HepG2 (cell line): ENCODE data around the gene IL6ST. TPM values are rescaled to one million over a fixed set of nuclear protein-coding genes. Genes with fewer than 3 reads are reported as not detected.

Experiments
- EED ChIP-seq: sonication (generic); formaldehyde crosslinking; IDR thresholded peaks from 2 replicates; pipeline ENCODE4 v1.5.0; 2020; ENCODE audit warnings: mild to moderate bottlenecking, missing genetic modification reagents
- FOXJ3 ChIP-seq: sonication (generic); formaldehyde crosslinking; IDR thresholded peaks from 2 replicates; pipeline ENCODE4 v1.4.0; 2020; ENCODE audit warnings: missing genetic modification reagents, mild to moderate bottlenecking, borderline replicate concordance
- KAT2B ChIP-seq: fragments of 150-350 bp; IDR thresholded peaks from 2 replicates; pipeline ENCODE4 v1.6.1; 2014; ENCODE audit warnings: low read depth, low read length, borderline replicate concordance
- KDM2A ChIP-seq: sonication (generic); formaldehyde crosslinking; IDR thresholded peaks from 2 replicates; pipeline ENCODE4 v1.4.0; 2020; ENCODE audit warnings: low read depth, missing genetic modification reagents, borderline replicate concordance
- KDM3A ChIP-seq: IDR thresholded peaks from 2 replicates; pipeline ENCODE4 v1.6.1; 2018; ENCODE audit warnings: low read depth, missing compliant biosample characterization
- MAF1 ChIP-seq: sonication (generic); formaldehyde crosslinking; IDR thresholded peaks from 2 replicates; pipeline ENCODE4 v1.5.0; 2020; ENCODE audit warnings: missing genetic modification reagents, borderline replicate concordance
- MTF2 ChIP-seq: sonication (generic); formaldehyde crosslinking; IDR thresholded peaks from 2 replicates; pipeline ENCODE4 v1.5.0; 2020; ENCODE audit warnings: missing genetic modification reagents, borderline replicate concordance
- NCOA5 ChIP-seq: sonication (generic); formaldehyde crosslinking; IDR thresholded peaks from 2 replicates; pipeline ENCODE4 v1.4.0; 2020; ENCODE audit warnings: missing genetic modification reagents
- NFKBIZ ChIP-seq: IDR thresholded peaks from 2 replicates; pipeline ENCODE4 v1.6.1; 2018; ENCODE audit warnings: missing genetic modification reagents, missing compliant biosample characterization
- PTBP1 ChIP-seq: fragments of 200-400 bp; formaldehyde crosslinking; IDR thresholded peaks from 2 replicates; pipeline ENCODE4 v1.6.1; 2018; ENCODE audit warnings: low read length, low read depth; ENCODE audit not compliant: poor library complexity, severe bottlenecking
- SNRNP70 ChIP-seq: fragments of 200-400 bp; formaldehyde crosslinking; IDR thresholded peaks from 2 replicates; pipeline ENCODE4 v1.6.1; 2017; ENCODE audit warnings: mild to moderate bottlenecking, low read depth, low read length, moderate library complexity
- SP5 ChIP-seq: IDR thresholded peaks from 2 replicates; pipeline ENCODE4 v1.6.1; 2016; ENCODE audit warnings: low read depth, borderline replicate concordance
- SPEN ChIP-seq: sonication (generic); formaldehyde crosslinking; IDR thresholded peaks from 2 replicates; pipeline ENCODE4 v1.5.1; 2020; ENCODE audit warnings: low read depth, mild to moderate bottlenecking, missing genetic modification reagents
- WIZ ChIP-seq: sonication (generic); formaldehyde crosslinking; IDR thresholded peaks from 2 replicates; pipeline ENCODE4 v1.5.1; 2020; ENCODE audit warnings: mild to moderate bottlenecking, missing genetic modification reagents
- ZNF264 ChIP-seq: sonication (generic); formaldehyde crosslinking; IDR thresholded peaks from 2 replicates; pipeline ENCODE4 v1.4.0; 2020; ENCODE audit warnings: missing genetic modification reagents
- ZNF484 ChIP-seq: sonication (generic); formaldehyde crosslinking; IDR thresholded peaks from 2 replicates; pipeline ENCODE4 v1.5.1; 2020; ENCODE audit warnings: mild to moderate bottlenecking, low read depth, missing genetic modification reagents, borderline replicate concordance
- ZNF746 ChIP-seq: sonication (generic); formaldehyde crosslinking; IDR thresholded peaks from 2 replicates; pipeline ENCODE4 v1.8.0; 2022; ENCODE audit warnings: mild to moderate bottlenecking, missing genetic modification reagents
- ZNF878 ChIP-seq: sonication (generic); formaldehyde crosslinking; IDR thresholded peaks from 2 replicates; pipeline ENCODE4 v1.8.1; 2023; ENCODE audit warnings: mild to moderate bottlenecking, missing genetic modification reagents, moderate library complexity
- ZSCAN25 ChIP-seq: sonication (generic); formaldehyde crosslinking; IDR thresholded peaks from 2 replicates; pipeline ENCODE4 v1.8.0; 2022; ENCODE audit warnings: mild to moderate bottlenecking, missing genetic modification reagents
- polyA plus RNA-seq, 8 experiments: library from polyadenylated mRNA; depleted of rRNA in 3 of 8; stranded (reverse) in 7 of 8; unstranded in 1 of 8; fragments of >200 nt; fragmentation: Illumina TruSeq in 4 of 8; extraction: Trizol in 4 of 8; gene quantifications; 2 replicates each; pipeline versions ENCODE4 v1.2.1 to v1.2.3, GENCODE V29; 2011 to 2016; ENCODE audit warnings: low read depth in 4 of 8, missing spikeins in 1 of 8, mixed read lengths in 1 of 8; ENCODE audit not compliant: insufficient read depth in 1 of 8
- total RNA-seq, 5 experiments: library from RNA; depleted of rRNA; stranded (reverse); fragments of >200 nt; fragmentation: Illumina TruSeq; extraction: Trizol; gene quantifications; 2 replicates each; pipeline ENCODE4 v1.2.3, GENCODE V29; 2016; ENCODE audit warnings: low read depth in 1 of 5
- TF ChIP-seq, protein P1 (sequence below): IDR thresholded peaks from 2 replicates; pipeline ENCODE4 v1.6.1; 2018; ENCODE audit warnings: missing genetic modification reagents, mild to moderate bottlenecking, missing compliant biosample characterization
- TF ChIP-seq, protein P2 (sequence below): sonication (generic); formaldehyde crosslinking; IDR thresholded peaks from 2 replicates; pipeline ENCODE4 v1.8.0; 2023; ENCODE audit warnings: mild to moderate bottlenecking, missing genetic modification reagents
- TF ChIP-seq, protein P3 (sequence below): sonication (generic); formaldehyde crosslinking; conservative IDR thresholded peaks from 2 replicates; pipeline ENCODE4 v1.5.0; 2020; ENCODE audit warnings: missing genetic modification reagents

Gene IL6ST
- total and polyA plus RNA-seq, 2 of the 13 experiments (the other 11 are each of a cell fraction or from before 2014, with no cell fraction given) = 66.6 to 166 TPM

DNA sequence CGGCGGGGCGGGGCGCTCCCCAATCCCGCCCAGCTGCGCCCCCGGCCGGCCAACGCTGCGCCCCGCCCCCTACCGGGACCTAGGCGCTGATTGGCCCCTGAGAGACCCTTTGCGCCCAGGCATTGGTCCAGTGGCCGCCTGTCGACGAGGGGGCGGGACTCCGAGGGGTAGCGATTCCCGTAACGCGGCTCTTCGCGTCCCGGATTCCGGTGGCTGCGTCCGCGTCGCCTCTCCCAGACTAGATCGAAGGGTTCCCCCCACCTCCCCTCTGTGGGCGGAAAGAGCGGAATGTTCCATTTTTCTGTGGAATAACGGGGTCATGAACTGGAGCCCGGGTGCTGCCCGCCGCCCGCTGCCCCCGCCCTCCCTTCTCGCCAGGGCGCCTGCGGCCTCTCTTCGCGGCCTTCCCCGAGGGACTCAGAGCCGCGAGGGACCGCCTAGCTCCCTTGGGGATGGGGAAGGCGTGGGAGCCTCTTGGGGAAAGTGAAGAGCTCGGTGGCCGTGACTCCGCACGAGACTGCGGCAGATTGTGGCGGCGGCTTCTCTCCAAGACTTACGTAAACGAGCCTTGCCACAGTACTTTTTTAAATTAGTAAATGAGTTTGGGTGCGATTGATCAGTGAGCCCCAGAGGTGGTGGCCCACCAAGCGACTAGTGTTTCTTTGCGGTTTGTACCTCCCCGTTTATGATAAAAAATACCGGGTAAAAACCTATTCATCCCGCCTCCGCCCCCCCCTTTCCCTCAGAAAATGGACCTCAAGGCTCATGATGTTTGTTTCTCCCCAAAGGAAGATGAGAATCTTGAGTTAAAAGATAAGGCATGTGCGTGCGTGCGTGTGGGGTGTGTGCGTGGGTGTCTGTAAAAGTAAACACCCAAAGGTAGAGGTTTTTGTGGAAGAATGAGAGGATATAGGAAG lies 493 bp upstream of the IL6ST start (continued):
- TF ChIP-seq ZNF264 (CRISPR knock-in tag) = no peak
- peak; percentile 60 for TF ChIP-seq SPEN (CRISPR knock-in tag)
- TF ChIP-seq ZNF484 (CRISPR knock-in tag) = no peak
- no peak for TF ChIP-seq NCOA5 (CRISPR knock-in tag)
- no peak for TF ChIP-seq PTBP1
- no peak for TF ChIP-seq EED
- peak; percentile 40; the same call in 1 of the 2 replicates for TF ChIP-seq ZSCAN25 (CRISPR knock-in tag)
- TF ChIP-seq NFKBIZ (CRISPR knock-in tag) = 0 out of 2 replicates have a peak, but pooled peaks have one; percentile 34
- peak; percentile 67; the same call in 1 of the 2 replicates for TF ChIP-seq ZNF878 (CRISPR knock-in tag)
- TF ChIP-seq KDM2A = peak; percentile 79
- no peak for TF ChIP-seq MTF2 (CRISPR knock-in tag)
- no peak for TF ChIP-seq FOXJ3 (CRISPR knock-in tag)
- TF ChIP-seq KAT2B = no peak
- TF ChIP-seq, protein P1, sequence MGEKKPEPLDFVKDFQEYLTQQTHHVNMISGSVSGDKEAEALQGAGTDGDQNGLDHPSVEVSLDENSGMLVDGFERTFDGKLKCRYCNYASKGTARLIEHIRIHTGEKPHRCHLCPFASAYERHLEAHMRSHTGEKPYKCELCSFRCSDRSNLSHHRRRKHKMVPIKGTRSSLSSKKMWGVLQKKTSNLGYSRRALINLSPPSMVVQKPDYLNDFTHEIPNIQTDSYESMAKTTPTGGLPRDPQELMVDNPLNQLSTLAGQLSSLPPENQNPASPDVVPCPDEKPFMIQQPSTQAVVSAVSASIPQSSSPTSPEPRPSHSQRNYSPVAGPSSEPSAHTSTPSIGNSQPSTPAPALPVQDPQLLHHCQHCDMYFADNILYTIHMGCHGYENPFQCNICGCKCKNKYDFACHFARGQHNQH = peak; percentile 44; the same call in 1 of the 2 replicates
- TF ChIP-seq, protein P2, sequence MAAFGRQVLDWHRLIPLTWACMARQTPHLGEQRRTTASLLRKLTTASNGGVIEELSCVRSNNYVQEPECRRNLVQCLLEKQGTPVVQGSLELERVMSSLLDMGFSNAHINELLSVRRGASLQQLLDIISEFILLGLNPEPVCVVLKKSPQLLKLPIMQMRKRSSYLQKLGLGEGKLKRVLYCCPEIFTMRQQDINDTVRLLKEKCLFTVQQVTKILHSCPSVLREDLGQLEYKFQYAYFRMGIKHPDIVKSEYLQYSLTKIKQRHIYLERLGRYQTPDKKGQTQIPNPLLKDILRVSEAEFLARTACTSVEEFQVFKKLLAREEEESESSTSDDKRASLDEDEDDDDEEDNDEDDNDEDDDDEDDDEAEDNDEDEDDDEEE (CRISPR knock-in tag) = no peak
- TF ChIP-seq ZNF746 (CRISPR knock-in tag) = peak; percentile 79; the same call in 1 of the 2 replicates
- peak; percentile 69; the same call in 1 of the 2 replicates for TF ChIP-seq KDM3A (CRISPR knock-in tag)
- TF ChIP-seq, protein P3, sequence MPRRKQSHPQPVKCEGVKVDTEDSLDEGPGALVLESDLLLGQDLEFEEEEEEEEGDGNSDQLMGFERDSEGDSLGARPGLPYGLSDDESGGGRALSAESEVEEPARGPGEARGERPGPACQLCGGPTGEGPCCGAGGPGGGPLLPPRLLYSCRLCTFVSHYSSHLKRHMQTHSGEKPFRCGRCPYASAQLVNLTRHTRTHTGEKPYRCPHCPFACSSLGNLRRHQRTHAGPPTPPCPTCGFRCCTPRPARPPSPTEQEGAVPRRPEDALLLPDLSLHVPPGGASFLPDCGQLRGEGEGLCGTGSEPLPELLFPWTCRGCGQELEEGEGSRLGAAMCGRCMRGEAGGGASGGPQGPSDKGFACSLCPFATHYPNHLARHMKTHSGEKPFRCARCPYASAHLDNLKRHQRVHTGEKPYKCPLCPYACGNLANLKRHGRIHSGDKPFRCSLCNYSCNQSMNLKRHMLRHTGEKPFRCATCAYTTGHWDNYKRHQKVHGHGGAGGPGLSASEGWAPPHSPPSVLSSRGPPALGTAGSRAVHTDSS (CRISPR knock-in tag) = no peak
- TF ChIP-seq SP5 (CRISPR knock-in tag) = peak; percentile 77
- TF ChIP-seq MAF1 (CRISPR knock-in tag) = no peak
- TF ChIP-seq WIZ (CRISPR knock-in tag) = no peak
- TF ChIP-seq SNRNP70 = no peak
